OCI-LY7 (cell line): Measurements from ENCODE around the gene BORCS8. TPM values are rescaled to one million over a fixed set of nuclear protein-coding genes. Genes with fewer than 3 reads are reported as not detected.
A peak's percentile ranks its signal among the peaks of the same experiment; 100 is the strongest.

Source experiments
- BruUV-seq: library from RNA; stranded (reverse); fragments of 400-500 nt; replicated peaks from 2 replicates; lab custom pipeline; 2021; lab: Mats Ljungman, UMichigan
- CTCF ChIA-PET: fragments of 300-600 bp; sonication (Branson Sonifier 250); formaldehyde crosslinking; loops from one replicate; lab custom pipeline; 2022; ENCODE audit warnings: antibody characterized with exemption; ENCODE audit not compliant: unreplicated experiment; lab: Charles Lee
- POLR2A ChIA-PET: fragments of 300-600 bp; sonication (Branson Sonifier 250); formaldehyde crosslinking; loops from one replicate; lab custom pipeline; 2022; ENCODE audit warnings: antibody characterized with exemption; lab: Charles Lee
- DNase-seq: peaks from one replicate; pipeline ENCODE4 v3.0.0-alpha.2; 2015; ENCODE audit warnings: low spot score
- H2AFZ ChIP-seq: fragments of 200-600 bp; sonication (generic), shearing (Covaris generic); 2 replicates; pipeline ENCODE4 v1.6.1; 2014; ENCODE audit warnings: mild to moderate bottlenecking, antibody characterized with exemption, low read length, moderate library complexity
- H3K27ac ChIP-seq: fragments of 200-600 bp; sonication (generic); 2 replicates; pipeline ENCODE4 v1.5.1; 2014; ENCODE audit warnings: mixed run types, low read depth, mild to moderate bottlenecking, moderate library complexity, low read length, inconsistent platforms; ENCODE audit not compliant: poor library complexity, severe bottlenecking
- H3K36me3 ChIP-seq: fragments of 200-600 bp; sonication (generic); 2 replicates; pipeline ENCODE4 v1.6.1; 2014; ENCODE audit warnings: mild to moderate bottlenecking, antibody characterized with exemption, low read length, moderate library complexity, mixed read lengths; ENCODE audit not compliant: insufficient read depth
- H3K4me1 ChIP-seq: fragments of 200-600 bp; sonication (generic); 2 replicates; pipeline ENCODE4 v1.5.1; 2014; ENCODE audit warnings: mild to moderate bottlenecking, low read length; ENCODE audit not compliant: insufficient read depth, poor library complexity, severe bottlenecking
- H3K4me2 ChIP-seq: fragments of 200-600 bp; sonication (generic); 2 replicates; pipeline ENCODE4 v1.6.1; 2014; ENCODE audit warnings: mild to moderate bottlenecking, low read length
- H3K4me3 ChIP-seq: fragments of 200-600 bp; sonication (generic); 2 replicates; pipeline ENCODE4 v1.5.1; 2014; ENCODE audit warnings: mild to moderate bottlenecking, low read depth, low read length; ENCODE audit not compliant: poor library complexity, severe bottlenecking
- H3K79me2 ChIP-seq: fragments of 200-600 bp; sonication (generic); 2 replicates; pipeline ENCODE4 v1.6.1; 2016; ENCODE audit warnings: low read depth, mild to moderate bottlenecking, low read length, moderate library complexity, mixed read lengths; ENCODE audit not compliant: insufficient read depth
- H3K9me2 ChIP-seq: fragments of 200-600 bp; sonication (generic); 2 replicates; pipeline ENCODE4 v1.6.1; 2016; ENCODE audit warnings: mild to moderate bottlenecking, low read length, mixed read lengths; ENCODE audit not compliant: insufficient read depth
- H3K9me3 ChIP-seq: fragments of 200-600 bp; sonication (generic); 2 replicates; pipeline ENCODE4 v1.6.1; 2014; ENCODE audit warnings: mild to moderate bottlenecking, mixed run types, low read length, mixed read lengths
- H4K20me1 ChIP-seq: fragments of 200-600 bp; sonication (generic); 2 replicates; pipeline ENCODE4 v1.6.1; 2014; ENCODE audit warnings: mild to moderate bottlenecking, antibody characterized with exemption, low read length, moderate library complexity, mixed read lengths; ENCODE audit not compliant: insufficient read depth
- CTCF ChIP-seq: fragments of 200-600 bp; sonication (generic); conservative IDR thresholded peaks from 2 replicates; pipeline ENCODE4 v1.5.1; 2014; ENCODE audit warnings: mild to moderate bottlenecking, antibody characterized with exemption, low read length, moderate library complexity, mixed read lengths
- EZH2phosphoT487 ChIP-seq: fragments of 200-600 bp; sonication (generic); IDR thresholded peaks from 2 replicates; pipeline ENCODE4 v1.6.1; 2018; ENCODE audit warnings: low read depth, borderline replicate concordance, mild to moderate bottlenecking, mixed run types, antibody characterized with exemption, low read length, moderate library complexity, mixed read lengths
- intact Hi-C: fragments of 100-400 bp; cut with micrococcal nuclease; formaldehyde crosslinking; loops from one replicate; pipeline ENCODE4 v1.10.0; 2022; ENCODE audit not compliant: unreplicated experiment
- total RNA-seq, 2 experiments: library from RNA; depleted of rRNA in 1 of 2; stranded (reverse); fragments of >200 nt in 1 of 2; shearing (Covaris generic) in 1 of 2; gene quantifications; 2 replicates each; pipeline ENCODE4 v1.2.3, GENCODE V29; 2014 to 2022

Gene BORCS8
- total RNA-seq, 2 experiments from 2014 or later = 39.8 to 40.2 TPM

- peak overlapping the region; percentile 50 for H3K27ac ChIP-seq
- no peaks in the 10 kb centered on the region for H3K9me3 ChIP-seq
- H4K20me1 ChIP-seq = peaks cover 8% of the 10 kb centered on the region; the same call in 1 of the 2 replicates
- H3K4me2 ChIP-seq = peak overlapping the region; percentile 87
- TF ChIP-seq EZH2phosphoT487 = no peak
- no peak for TF ChIP-seq CTCF
- POLR2A ChIA-PET = interaction anchor here (7.6 kb wide), 1 partner anchor 14 kb away, joined by 201 read pairs; no protein-coding TSS in a partner anchor
- DNase-seq = peak; percentile 73
- no peak overlapping the region for H2AFZ ChIP-seq
- intact Hi-C loops = no loop called here
- no TSS peak for BruUV-seq
- H3K9me2 ChIP-seq = no peaks in the 10 kb centered on the region
- H3K4me3 ChIP-seq = peak overlapping the region; percentile 6
- H3K79me2 ChIP-seq = peaks cover 31% of the 10 kb centered on the region
- H3K36me3 ChIP-seq = peaks cover 29% of the 10 kb centered on the region
- peaks cover 55% of the 10 kb centered on the region for H3K4me1 ChIP-seq
- CTCF ChIA-PET = interaction anchor here (0.6 kb wide), 1 partner anchor 235 kb away, joined by 3 read pairs; no protein-coding TSS in a partner anchor
Measured at GRCh38 chr19:19171821-19172532, 20.0 kb downstream of the BORCS8 start.

GRCh38 chr19:19170873-19171672 lies 20.9 kb downstream of the BORCS8 start:
- TF ChIP-seq CTCF (no peak), EZH2phosphoT487 (no peak)
- ChIA-PET CTCF (no interaction called here), POLR2A (interaction anchor here (7.6 kb wide), 1 partner anchor 13 kb away, joined by 201 read pairs; no protein-coding TSS in a partner anchor)
- Histone ChIP-seq H3K36me3 (peaks cover 36% of the 10 kb centered on the region), H3K9me2 (no peaks in the 10 kb centered on the region), H3K4me1 (peaks cover 64% of the 10 kb centered on the region), H3K4me3 (peak overlapping the region; percentile 93), H3K79me2 (peaks cover 40% of the 10 kb centered on the region), H3K27ac (peak overlapping the region; percentile 50), H2AFZ (no peak overlapping the region), H3K4me2 (peak overlapping the region; percentile 87), H4K20me1 (peaks cover 9% of the 10 kb centered on the region; the same call in 1 of the 2 replicates), H3K9me3 (no peaks in the 10 kb centered on the region)
- intact Hi-C loops = loop anchor here (1.0 kb wide), 1 partner anchor 11 kb away; no protein-coding TSS in a partner anchor
- BruUV-seq = no TSS peak
- DNase-seq = no peak
